GM04504 (cell line): Measurements from ENCODE around the gene FBXL5.

Experiments
- DNase-seq: peaks from one replicate; pipeline ENCODE4 v3.0.0-alpha.2; 2012; ENCODE audit warnings: low read depth

FBXL5 gene

DNA sequence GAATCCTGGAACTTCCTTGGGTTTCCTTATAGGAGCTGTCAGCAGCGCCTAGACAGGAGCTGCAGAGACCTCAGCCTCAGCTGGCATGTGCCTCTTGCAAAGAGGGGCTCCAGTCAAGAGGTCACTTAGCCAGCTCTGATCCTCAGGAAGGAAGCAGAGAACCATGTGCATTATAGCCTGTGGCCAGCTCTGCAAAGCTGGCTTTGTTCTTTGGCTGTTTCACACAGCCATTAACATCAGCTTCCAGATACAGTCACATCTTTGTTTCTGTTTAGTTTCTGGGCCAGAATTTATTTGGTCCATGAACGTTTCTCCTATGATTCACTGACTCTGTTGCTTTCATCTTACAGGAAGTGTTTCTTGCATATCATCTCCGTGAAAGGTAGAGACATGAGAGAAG is 93.0 kb downstream of the FBXL5 start:
- DNase-seq: no peak

DNA sequence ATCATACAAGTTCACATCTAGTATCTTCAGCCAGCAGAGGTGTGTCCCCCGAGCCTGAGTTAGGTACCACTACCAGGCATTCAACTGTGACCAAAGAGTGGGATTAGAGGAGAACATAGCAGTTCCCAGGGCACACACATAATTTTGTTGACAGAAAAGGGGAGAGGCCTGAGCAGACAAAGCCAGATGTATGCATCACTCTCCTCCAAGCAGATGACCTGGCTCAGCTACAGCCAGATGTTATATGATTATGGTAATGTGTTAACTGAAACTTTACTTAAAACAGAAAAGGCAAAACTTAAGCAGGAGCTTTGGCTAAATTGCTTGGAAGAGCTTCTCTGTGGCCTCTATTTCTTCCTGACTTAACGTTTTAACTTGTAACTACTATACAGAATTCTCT is 96.6 kb downstream of the FBXL5 start:
- no peak for DNase-seq

DNA sequence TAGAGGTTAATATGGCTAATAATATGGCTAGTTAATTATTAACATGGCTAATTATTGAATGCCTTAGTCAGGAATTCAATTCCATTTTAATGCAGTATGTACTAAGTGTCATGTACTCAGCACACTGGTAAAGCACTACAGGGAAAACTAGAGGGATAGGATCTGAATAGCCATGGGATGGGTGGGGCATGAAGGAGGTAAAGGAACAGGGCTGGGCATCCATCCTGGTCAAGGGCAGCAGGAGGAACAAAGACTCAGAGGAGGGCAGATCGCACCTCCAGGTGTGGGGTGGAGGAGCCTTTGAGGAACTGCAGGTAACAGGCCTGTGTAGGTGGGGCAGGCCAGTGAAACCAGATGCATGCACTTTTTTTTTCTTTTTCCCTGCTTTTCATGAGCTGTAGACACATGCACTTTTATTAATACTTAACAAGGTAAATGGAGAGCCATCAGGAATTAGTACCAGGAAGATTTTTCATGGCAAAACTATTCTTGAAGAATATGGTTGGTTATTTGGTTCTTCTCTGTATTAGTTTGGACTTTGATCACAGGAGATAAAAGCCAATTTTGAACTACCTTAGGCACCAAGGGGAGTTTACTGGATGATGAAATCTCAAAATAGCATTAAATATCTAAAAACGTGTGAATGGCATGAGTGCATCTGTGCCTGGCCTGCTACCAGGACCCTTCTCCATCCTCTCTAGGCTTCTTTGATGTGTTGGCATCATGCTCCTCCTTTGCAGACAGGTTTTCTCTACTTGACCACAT is 97.2 kb downstream of the FBXL5 start:
- DNase-seq: no peak

DNA sequence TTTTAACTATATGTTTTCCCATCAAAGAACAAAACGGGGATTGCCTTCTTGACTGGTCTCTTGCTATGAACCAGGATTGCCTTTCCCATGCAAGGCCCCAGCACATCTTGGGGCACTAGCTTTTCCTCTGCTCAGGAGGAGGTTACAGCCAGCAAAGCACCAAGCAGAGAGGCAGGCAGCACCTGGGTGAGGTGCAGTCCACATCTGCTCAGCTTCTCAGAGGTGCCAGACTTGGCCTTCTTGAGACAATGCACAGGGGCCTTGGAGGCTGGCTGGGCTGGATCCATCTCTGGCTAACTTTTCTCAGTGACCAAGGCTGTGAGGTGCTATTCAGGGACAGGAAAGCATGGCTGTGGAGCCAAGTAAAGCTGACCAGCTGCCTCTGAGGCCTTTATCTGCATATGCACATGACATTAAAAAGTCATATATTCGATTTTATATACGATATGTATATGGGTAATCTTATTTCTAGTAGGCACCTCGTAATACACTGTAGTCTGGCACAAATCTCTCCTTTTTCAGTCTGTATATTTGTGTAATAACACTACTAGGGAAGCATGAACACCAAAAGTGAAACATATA is 98.6 kb downstream of the FBXL5 start:
- no peak for DNase-seq
